WERI-Rb-1 (cell line): ENCODE measurements around the gene LYPD6B.

Experiments
- DNase-seq: peaks from one replicate; pipeline ENCODE4 v3.0.0-alpha.2; 2020
- H3K27ac ChIP-seq: fragments of 250-450 bp; sonication (Bioruptor Pico); 2 replicates; pipeline ENCODE4 v1.5.1; 2020; ENCODE audit warnings: mild to moderate bottlenecking, moderate library complexity
- H3K27me3 ChIP-seq: fragments of 250-450 bp; sonication (Bioruptor Pico); 2 replicates; pipeline ENCODE4 v1.5.1; 2021; ENCODE audit warnings: mild to moderate bottlenecking, low read depth, moderate library complexity; ENCODE audit not compliant: insufficient read depth, severe bottlenecking
- H3K36me3 ChIP-seq: fragments of 250-450 bp; sonication (Bioruptor Pico); 2 replicates; pipeline ENCODE4 v1.5.1; 2020; ENCODE audit warnings: mild to moderate bottlenecking, moderate library complexity
- H3K4me3 ChIP-seq: 2 replicates; pipeline ENCODE4 v1.5.1; 2011; ENCODE audit warnings: low read depth, mild to moderate bottlenecking, control low read depth, low read length
- H3K9me3 ChIP-seq: fragments of 250-450 bp; sonication (Bioruptor Pico); 2 replicates; pipeline ENCODE4 v1.5.1; 2021; ENCODE audit warnings: mild to moderate bottlenecking, moderate library complexity; ENCODE audit not compliant: severe bottlenecking
- CTCF ChIP-seq: IDR thresholded peaks from 2 replicates; pipeline ENCODE4 v1.5.1; 2011; ENCODE audit warnings: low read depth, mild to moderate bottlenecking, control low read depth, inconsistent platforms, low read length

The LYPD6B gene

GRCh38 chr2:149167941-149168340, 129.4 kb downstream of the LYPD6B start:
- H3K27me3 ChIP-seq: no peaks in the 10 kb centered on the region
- TF ChIP-seq CTCF: no peak
- H3K4me3 ChIP-seq: no peak overlapping the region
- DNase-seq: no peak
- no peak overlapping the region for H3K27ac ChIP-seq
- H3K36me3 ChIP-seq: no peaks in the 10 kb centered on the region
- H3K9me3 ChIP-seq: no peaks in the 10 kb centered on the region

GRCh38 chr2:149169656-149170055, 131.2 kb downstream of the LYPD6B start:
- no peak overlapping the region for H3K27ac ChIP-seq
- no peak for DNase-seq
- no peaks in the 10 kb centered on the region for H3K9me3 ChIP-seq
- no peak for TF ChIP-seq CTCF
- no peaks in the 10 kb centered on the region for H3K27me3 ChIP-seq
- no peak overlapping the region for H3K4me3 ChIP-seq
- no peaks in the 10 kb centered on the region for H3K36me3 ChIP-seq

- Histone ChIP-seq H3K27ac (no peak overlapping the region), H3K9me3 (no peaks in the 10 kb centered on the region), H3K4me3 (no peak overlapping the region), H3K27me3 (no peaks in the 10 kb centered on the region), H3K36me3 (no peaks in the 10 kb centered on the region)
- TF ChIP-seq CTCF: no peak
- no peak for DNase-seq
These were observed 131.7 kb downstream of the LYPD6B start for GRCh38 chr2:149170156-149170555.

GRCh38 chr2:149170911-149171310, 132.4 kb downstream of the LYPD6B start:
- TF ChIP-seq CTCF: no peak
- no peak for DNase-seq
- no peak overlapping the region for H3K4me3 ChIP-seq

GRCh38 chr2:149173220-149173619, 134.7 kb downstream of the LYPD6B start:
- Histone ChIP-seq H3K9me3 (no peaks in the 10 kb centered on the region), H3K4me3 (no peak overlapping the region), H3K36me3 (no peaks in the 10 kb centered on the region), H3K27ac (no peak overlapping the region), H3K27me3 (peaks cover 3% of the 10 kb centered on the region)
- TF ChIP-seq CTCF: no peak
- DNase-seq: no peak

More at GRCh38 chr2:149170911-149171310, 132.4 kb downstream of the LYPD6B start:
- Histone ChIP-seq H3K36me3 (no peaks in the 10 kb centered on the region), H3K27me3 (no peaks in the 10 kb centered on the region), H3K9me3 (no peaks in the 10 kb centered on the region), H3K27ac (no peak overlapping the region)

GRCh38 chr2:149175956-149176355, 137.5 kb downstream of the LYPD6B start:
- Histone ChIP-seq H3K4me3 (no peak overlapping the region), H3K27me3 (peaks cover 3% of the 10 kb centered on the region), H3K9me3 (no peaks in the 10 kb centered on the region), H3K36me3 (no peaks in the 10 kb centered on the region), H3K27ac (no peak overlapping the region)
- no peak for TF ChIP-seq CTCF
- DNase-seq: no peak
